GM12891 (cell line): ENCODE measurements around the gene TNFRSF4.

Experiments
- PAX5 ChIP-seq: IDR thresholded peaks from 2 replicates; pipeline ENCODE4 v1.6.1; 2011; ENCODE audit warnings: low read length, moderate library complexity, mild to moderate bottlenecking; ENCODE audit not compliant: insufficient read depth, severe bottlenecking
- POLR2A ChIP-seq: IDR thresholded peaks from 2 replicates; pipeline ENCODE4 v1.6.1; 2011; ENCODE audit warnings: low read depth, low read length, control low read depth
- POLR2AphosphoS5 ChIP-seq: IDR thresholded peaks from 2 replicates; pipeline ENCODE4 v1.6.1; 2011; ENCODE audit warnings: low read depth, low read length, control low read depth
- TAF1 ChIP-seq: IDR thresholded peaks from 2 replicates; pipeline ENCODE4 v1.6.1; 2011; ENCODE audit warnings: low read depth, low read length, control low read depth

DNA sequence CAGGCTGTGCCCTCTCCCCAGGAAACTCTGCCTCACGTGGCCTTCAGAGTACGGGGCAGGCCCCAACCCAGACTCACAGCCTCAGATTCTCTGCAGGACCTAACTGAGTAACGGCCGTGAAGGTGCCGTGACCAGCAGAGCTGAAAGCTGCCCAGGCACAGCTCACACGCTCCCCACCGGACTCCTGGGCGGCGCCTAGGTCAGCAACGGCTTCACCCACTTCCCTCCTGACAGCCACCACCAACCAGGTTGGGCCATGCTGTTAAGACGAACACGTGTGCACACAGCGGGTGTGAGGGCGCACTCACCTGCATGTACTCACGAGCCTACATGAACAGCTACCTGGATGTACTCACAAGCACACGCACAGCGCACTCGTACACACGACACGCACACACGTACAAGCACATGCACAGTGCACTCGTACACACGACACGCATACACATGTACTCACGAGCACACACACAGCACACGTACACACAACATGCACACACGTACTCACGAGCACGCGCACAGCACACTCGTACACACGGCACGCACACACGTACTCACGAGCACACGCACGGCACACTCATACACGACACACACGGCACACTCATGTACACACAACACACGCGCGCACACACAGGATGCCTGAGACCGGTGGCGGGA, 8.7 kb upstream of the TNFRSF4 start:
- TF ChIP-seq TAF1 (no peak), POLR2A (no peak), POLR2AphosphoS5 (no peak), PAX5 (no peak)
